ENCODE measurements around the gene PPP6R1.

GRCh38 chr19:55270172-55270942, 11.5 kb upstream of the PPP6R1 start:
- no peak for TF ChIP-seq CTCF (conservative IDR thresholded peaks at IDR 0.05)
- no peak for TF ChIP-seq ZFX (IDR thresholded peaks at IDR 0.05)
